ENCODE measurements around the gene BORA. TPM values are rescaled to one million over a fixed set of nuclear protein-coding genes. Genes with fewer than 3 reads are reported as not detected.

Gene BORA
- total RNA-seq, 1 donor from 2014 or later = 18.5 TPM

DNA sequence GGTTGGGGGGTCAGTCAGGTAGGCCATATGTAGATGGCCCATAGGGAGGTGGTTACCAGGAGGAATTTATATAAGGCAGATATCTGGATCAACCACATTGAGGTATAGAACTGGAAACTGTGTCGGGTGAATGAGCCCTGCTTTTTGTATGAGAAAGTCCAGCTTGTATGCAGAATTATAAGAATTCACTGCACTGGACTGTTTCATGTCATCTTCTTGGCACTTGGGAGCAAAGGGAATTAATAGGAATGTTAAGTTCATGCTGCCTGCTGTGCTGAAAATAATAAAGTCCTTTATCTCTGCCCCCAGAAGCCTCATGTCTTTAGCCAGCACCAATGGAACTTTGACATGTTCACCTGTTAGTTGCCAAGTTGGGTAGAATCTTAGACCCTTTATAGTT lies 12.3 kb downstream of the BORA start:
- no peak overlapping the region for H3K4me3 Mint-ChIP-seq
- H3K27me3 Mint-ChIP-seq (ENCODE audit: low read depth) = no peaks in the 10 kb centered on the region
- no peaks in the 10 kb centered on the region for H3K4me1 Mint-ChIP-seq
- no peak for DNase-seq (ENCODE audit: low read depth, low spot score)
- H3K27ac Mint-ChIP-seq (ENCODE audit: unreplicated experiment) = no peak overlapping the region
- no peaks in the 10 kb centered on the region for H3K9me3 Mint-ChIP-seq
- TF ChIP-seq CTCF (conservative IDR thresholded peaks at IDR 0.05) = no peak
- H3K36me3 Mint-ChIP-seq (ENCODE audit: low read depth) = peaks cover 5% of the 10 kb centered on the region

GRCh38 chr13:72745260-72745659 lies 17.5 kb downstream of the BORA start:
- peaks cover 14% of the 10 kb centered on the region for H3K36me3 Mint-ChIP-seq (ENCODE audit: low read depth)
- no peak overlapping the region for H3K4me3 Mint-ChIP-seq
- no peaks in the 10 kb centered on the region for H3K27me3 Mint-ChIP-seq (ENCODE audit: low read depth)
- no peaks in the 10 kb centered on the region for H3K4me1 Mint-ChIP-seq
- no peaks in the 10 kb centered on the region for H3K9me3 Mint-ChIP-seq
- DNase-seq (ENCODE audit: low read depth, low spot score) = no peak
- no peak overlapping the region for H3K27ac Mint-ChIP-seq (ENCODE audit: unreplicated experiment)
- no peak for TF ChIP-seq CTCF (conservative IDR thresholded peaks at IDR 0.05)

- Mint-ChIP-seq H3K36me3 (ENCODE audit: low read depth) (peaks cover 37% of the 10 kb centered on the region), H3K27me3 (ENCODE audit: low read depth) (no peaks in the 10 kb centered on the region), H3K27ac (ENCODE audit: unreplicated experiment) (no peak overlapping the region), H3K4me3 (no peak overlapping the region), H3K4me1 (no peaks in the 10 kb centered on the region), H3K9me3 (peaks cover 2% of the 10 kb centered on the region)
- no peak for TF ChIP-seq CTCF (conservative IDR thresholded peaks at IDR 0.05)
- DNase-seq (ENCODE audit: low read depth, low spot score) = no peak
Observed at GRCh38 chr13:72751220-72751619, 23.5 kb downstream of the BORA start.

DNA sequence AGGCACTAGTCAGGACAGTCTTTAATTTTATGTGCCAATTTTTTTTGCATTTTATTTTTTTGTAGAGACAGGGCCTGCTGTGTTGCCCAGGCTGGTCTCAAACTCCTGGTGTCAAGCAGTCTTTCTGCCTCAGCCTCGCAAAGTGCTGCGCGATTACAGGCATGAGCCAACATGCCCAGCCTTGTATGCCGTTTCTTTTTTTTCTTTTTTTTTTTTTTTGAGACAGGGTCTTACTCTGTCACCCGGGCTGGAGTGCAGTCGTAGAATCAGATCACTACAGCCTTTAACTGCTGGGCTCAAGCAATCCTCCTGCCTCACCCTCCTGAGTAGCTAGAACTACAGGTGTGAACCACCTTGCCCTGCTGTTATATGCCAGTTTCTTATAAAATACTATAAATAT lies 26.4 kb downstream of the BORA start:
- no peak overlapping the region for H3K27ac Mint-ChIP-seq (ENCODE audit: unreplicated experiment)
- DNase-seq (ENCODE audit: low read depth, low spot score) = no peak
- H3K36me3 Mint-ChIP-seq (ENCODE audit: low read depth) = peaks cover 33% of the 10 kb centered on the region
- H3K9me3 Mint-ChIP-seq = peaks cover 2% of the 10 kb centered on the region
- TF ChIP-seq CTCF (conservative IDR thresholded peaks at IDR 0.05) = no peak
- H3K4me1 Mint-ChIP-seq = no peaks in the 10 kb centered on the region
- H3K4me3 Mint-ChIP-seq = no peak overlapping the region
- H3K27me3 Mint-ChIP-seq (ENCODE audit: low read depth) = no peaks in the 10 kb centered on the region

DNA sequence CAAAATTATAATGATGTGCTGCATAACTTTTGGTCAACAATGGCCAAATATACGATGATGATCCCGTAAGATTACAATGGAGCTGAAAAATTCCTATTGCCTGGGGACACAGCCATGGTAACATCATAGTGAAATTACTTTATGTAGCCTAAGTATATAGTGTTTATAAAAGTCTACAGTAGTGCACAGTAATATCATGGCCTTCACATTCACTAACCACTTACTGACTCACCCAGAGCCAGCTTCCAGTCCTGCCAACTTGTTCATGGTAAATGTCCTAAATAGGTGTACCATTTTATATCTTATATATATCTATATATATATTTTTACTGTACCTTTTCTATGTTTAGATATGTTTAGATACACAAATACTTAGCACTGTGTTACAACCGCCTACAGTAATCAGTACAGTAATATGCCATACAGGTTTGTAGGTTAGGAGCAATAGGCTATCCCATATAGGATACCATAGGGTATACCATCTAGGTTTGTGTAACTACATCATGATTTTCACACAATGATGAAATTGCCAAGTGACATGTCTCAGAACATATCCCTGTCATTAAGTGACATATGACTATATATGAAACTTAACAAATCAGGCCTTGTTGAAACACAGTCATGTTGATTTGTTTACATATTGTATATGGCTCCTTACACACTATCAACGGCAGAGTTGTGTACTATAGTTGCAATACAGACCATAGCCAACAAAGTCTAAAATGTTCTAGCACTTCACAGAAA lies 30.2 kb downstream of the BORA start:
- Mint-ChIP-seq H3K27me3 (ENCODE audit: low read depth) (no peaks in the 10 kb centered on the region), H3K4me3 (no peak overlapping the region), H3K36me3 (ENCODE audit: low read depth) (peaks cover 8% of the 10 kb centered on the region), H3K4me1 (no peaks in the 10 kb centered on the region), H3K27ac (ENCODE audit: unreplicated experiment) (no peak overlapping the region), H3K9me3 (no peaks in the 10 kb centered on the region)
- DNase-seq (ENCODE audit: low read depth, low spot score) = no peak
- TF ChIP-seq CTCF (conservative IDR thresholded peaks at IDR 0.05) = no peak

Data from neural crest cell (in vitro differentiated cells).